ENCODE measurements around the gene AAK1. TPM values are rescaled to one million over a fixed set of nuclear protein-coding genes. Genes with fewer than 3 reads are reported as not detected.

AAK1 gene
- total and polyA plus RNA-seq, 10 of the 15 experiments (the other 5 are each of a cell fraction or from before 2014, with no cell fraction given): 2.9 to 41.4 (median 17.5) TPM

DNA sequence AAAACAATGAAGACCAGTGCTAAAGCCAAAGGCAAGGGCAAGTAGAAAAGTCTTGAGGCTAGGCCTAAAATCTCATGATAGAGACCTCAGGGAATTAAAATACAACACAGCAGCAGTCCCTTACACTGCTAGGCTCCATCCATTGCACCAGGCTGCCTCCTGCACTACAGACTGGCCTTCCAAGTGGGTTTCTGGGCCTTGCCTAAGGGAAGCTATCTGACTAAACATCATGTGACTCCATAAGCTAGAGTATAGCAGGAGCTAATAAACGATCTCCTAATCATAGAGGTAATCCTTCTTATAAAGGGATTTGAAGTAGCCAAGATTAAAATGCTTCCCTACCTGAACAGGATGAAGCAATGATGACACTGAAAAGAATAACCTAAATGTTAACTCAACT is 128.7 kb downstream of the AAK1 start:
- FAIRE-seq (no peak), ATAC-seq (no peak), DNase-seq (ENCODE audit: low read depth, low spot score) (no peak)
- 43% methylated on average over 1 of the region's 1 CpG for WGBS (ENCODE audit: insufficient coverage, insufficient replicate concordance, low lambda C conversion rate, missing lambda C conversion rate)
- no peaks in the 10 kb centered on the region for H3K9me3 ChIP-seq (replicated peaks; ENCODE audit: control insufficient read depth, insufficient read depth, low read length)
- H3K9ac ChIP-seq (ENCODE audit: control insufficient read depth, insufficient read depth, low read length): no peak overlapping the region
- POLR2A ChIA-PET: interaction anchor here (1.0 kb wide), 1 partner anchor 66 kb away, joined by 3 read pairs; no protein-coding TSS in a partner anchor
- intact Hi-C loops (cut with micrococcal nuclease; ENCODE audit: unreplicated experiment) (no loop called here), in situ Hi-C loops (cut with MboI) (no loop called here)
- no peaks in the 10 kb centered on the region for H3K79me2 ChIP-seq (ENCODE audit: control insufficient read depth, insufficient read depth, low read length)
- TF ChIP-seq IRF5 (IDR thresholded peaks at IDR 0.05; ENCODE audit: borderline replicate concordance) (no peak), BCL3 (IDR thresholded peaks at IDR 0.05; ENCODE audit: borderline replicate concordance, insufficient read depth, low read depth, low read length, poor library complexity, severe bottlenecking) (no peak), GABPA (IDR thresholded peaks at IDR 0.05; ENCODE audit: low read depth) (no peak), ZNF274 (IDR thresholded peaks at IDR 0.05; ENCODE audit: insufficient read depth, insufficient read length) (no peak), ETV6 (conservative IDR thresholded peaks at IDR 0.05 in 1 of 2, IDR thresholded peaks at IDR 0.05 in 1 of 2; ENCODE audit: borderline replicate concordance in 1 of 2, low read depth in 1 of 2) (no peak), KLF5 (IDR thresholded peaks at IDR 0.05; ENCODE audit: partially characterized antibody) (no peak), POLR2AphosphoS2 (IDR thresholded peaks at IDR 0.05; ENCODE audit: low read depth, low read length) (no peak), CHD2 (IDR thresholded peaks at IDR 0.05; ENCODE audit: borderline replicate concordance, low read depth, low read length) (no peak), MYC (IDR thresholded peaks at IDR 0.05; ENCODE audit: insufficient read depth, insufficient read length, insufficient replicate concordance, low read length, severe bottlenecking) (no peak), NFYB (IDR thresholded peaks at IDR 0.05; ENCODE audit: insufficient read depth, low read depth, low read length) (no peak), SPI1 (IDR thresholded peaks at IDR 0.05; ENCODE audit: borderline replicate concordance, insufficient read depth, low read depth, low read length) (no peak), FOXM1 (IDR thresholded peaks at IDR 0.05; ENCODE audit: low read depth, low read length) (no peak), NR2C1 (IDR thresholded peaks at IDR 0.05) (no peak), HSF1 (IDR thresholded peaks at IDR 0.05; ENCODE audit: low read depth, low read length) (no peak), TCF7 (IDR thresholded peaks at IDR 0.05; ENCODE audit: borderline replicate concordance) (no peak), SREBF2 (IDR thresholded peaks at IDR 0.05; ENCODE audit: low read length) (no peak), SUZ12 (IDR thresholded peaks at IDR 0.05; ENCODE audit: unreplicated experiment) (no peak), IKZF1 (conservative IDR thresholded peaks at IDR 0.05) (no peak), IKZF2 (IDR thresholded peaks at IDR 0.05) (no peak), ZBED1 (IDR thresholded peaks at IDR 0.05; ENCODE audit: borderline replicate concordance) (no peak)
- H3K4me3 ChIP-seq: no peak overlapping the region
- no peak overlapping the region for H3K4me2 ChIP-seq (ENCODE audit: control insufficient read depth, insufficient read depth)
- H3K27me3 ChIP-seq (replicated peaks in 1 of 2; ENCODE audit: control insufficient read depth in 2 of 2, insufficient read depth in 2 of 2, low read length in 1 of 2): no peaks in the 10 kb centered on the region
- CTCF ChIA-PET: interaction anchor here (1.0 to 1.2 kb wide), 4 partner anchors 12 to 139 kb away, joined by 3 to 5 read pairs (median 3); no protein-coding TSS in a partner anchor
- RAD21 ChIA-PET (ENCODE audit: unreplicated experiment): interaction anchor here (1.7 kb wide), 1 partner anchor 18 kb away, joined by 4 read pairs; no protein-coding TSS in a partner anchor
- no TSS peak for BruUV-seq (replicated peaks)
- SMC1A ChIA-PET (ENCODE audit: uncharacterized antibody, unreplicated experiment): interaction anchor here (1.2 to 1.9 kb wide), 2 partner anchors 40 to 50 kb away, joined by 3 to 5 read pairs; no protein-coding TSS in a partner anchor
- no peak overlapping the region for H2AFZ ChIP-seq (ENCODE audit: control insufficient read depth, low read depth, low read length)
- H3K27ac ChIP-seq (ENCODE audit: control insufficient read depth, insufficient read depth): no peak overlapping the region
- no peaks in the 10 kb centered on the region for H3K4me1 ChIP-seq (ENCODE audit: control insufficient read depth, insufficient read depth, low read length)
- peaks cover 9 to 25% of the 10 kb centered on the region in 2 experiments for H3K36me3 ChIP-seq (ENCODE audit: control insufficient read depth in 2 of 2, insufficient read depth in 2 of 2, low read length in 1 of 2)
- no peaks in the 10 kb centered on the region for H4K20me1 ChIP-seq (ENCODE audit: control insufficient read depth, insufficient read depth)

Data from GM12878 (cell line).